HEK293 (cell line): ENCODE results near the gene MACROH2A2.

Experiments used
- INSM2 ChIP-seq: fragments of 450-650 bp; formaldehyde crosslinking; IDR thresholded peaks from 2 replicates; pipeline ENCODE4 v1.5.1; 2016; ENCODE audit warnings: missing biosample characterization, missing genetic modification characterization
- OSR2 ChIP-seq: fragments of 450-650 bp; formaldehyde crosslinking; IDR thresholded peaks from 2 replicates; pipeline ENCODE4 v1.5.1; 2016; ENCODE audit warnings: missing biosample characterization, missing genetic modification characterization
- PRDM10 ChIP-seq: fragments of 450-650 bp; formaldehyde crosslinking; IDR thresholded peaks from 2 replicates; pipeline ENCODE4 v1.5.1; 2016; ENCODE audit warnings: missing biosample characterization, missing genetic modification characterization
- SCRT2 ChIP-seq: fragments of 450-650 bp; formaldehyde crosslinking; IDR thresholded peaks from 2 replicates; pipeline ENCODE4 v1.5.1; 2016; ENCODE audit warnings: missing biosample characterization, missing genetic modification characterization
- ZBTB8A ChIP-seq: fragments of 450-650 bp; formaldehyde crosslinking; IDR thresholded peaks from 2 replicates; pipeline ENCODE4 v1.5.1; 2016; ENCODE audit warnings: missing biosample characterization, missing genetic modification characterization
- ZFP37 ChIP-seq: fragments of 450-650 bp; formaldehyde crosslinking; IDR thresholded peaks from 2 replicates; pipeline ENCODE4 v1.5.1; 2016; ENCODE audit warnings: missing biosample characterization, missing genetic modification characterization
- ZNF148 ChIP-seq: fragments of 450-650 bp; formaldehyde crosslinking; IDR thresholded peaks from 2 replicates; pipeline ENCODE4 v1.5.0; 2017; ENCODE audit warnings: missing biosample characterization, missing genetic modification characterization, borderline replicate concordance
- ZNF18 ChIP-seq: fragments of 450-650 bp; formaldehyde crosslinking; IDR thresholded peaks from 2 replicates; pipeline ENCODE4 v1.5.1; 2016; ENCODE audit warnings: missing biosample characterization, missing genetic modification characterization
- ZNF416 ChIP-seq: fragments of 450-650 bp; formaldehyde crosslinking; IDR thresholded peaks from 2 replicates; pipeline ENCODE4 v1.5.1; 2016; ENCODE audit warnings: missing biosample characterization, missing genetic modification characterization
- ZNF423 ChIP-seq: fragments of 450-650 bp; formaldehyde crosslinking; IDR thresholded peaks from 2 replicates; pipeline ENCODE4 v1.5.1; 2016; ENCODE audit warnings: missing biosample characterization, missing genetic modification characterization
- ZNF548 ChIP-seq: fragments of 450-650 bp; formaldehyde crosslinking; IDR thresholded peaks from 2 replicates; pipeline ENCODE4 v1.5.1; 2016; ENCODE audit warnings: missing biosample characterization, missing genetic modification characterization
- ZNF610 ChIP-seq: fragments of 450-650 bp; formaldehyde crosslinking; IDR thresholded peaks from 2 replicates; pipeline ENCODE4 v1.5.1; 2016; ENCODE audit warnings: missing biosample characterization, missing genetic modification characterization, borderline replicate concordance
- ZNF658 ChIP-seq: fragments of 450-650 bp; formaldehyde crosslinking; IDR thresholded peaks from 2 replicates; pipeline ENCODE4; 2016; ENCODE audit warnings: missing biosample characterization, missing genetic modification characterization
- TF ChIP-seq, protein P1 (sequence below): fragments of 450-650 bp; formaldehyde crosslinking; IDR thresholded peaks from 2 replicates; pipeline ENCODE4 v1.5.1; 2016; ENCODE audit warnings: missing biosample characterization, missing genetic modification characterization
- TF ChIP-seq, protein P2 (sequence below): fragments of 450-650 bp; formaldehyde crosslinking; IDR thresholded peaks from 2 replicates; pipeline ENCODE4 v1.5.1; 2016; ENCODE audit warnings: missing biosample characterization, missing genetic modification characterization, borderline replicate concordance
- TF ChIP-seq, protein P3 (sequence below): fragments of 450-650 bp; formaldehyde crosslinking; IDR thresholded peaks from 2 replicates; pipeline ENCODE4; 2016; ENCODE audit warnings: missing biosample characterization, missing genetic modification characterization

Gene MACROH2A2

GRCh38 chr10:70132098-70133029 lies 79.7 kb downstream of the MACROH2A2 start, which contains the start of gene AIFM2 (continued):
- no peak for TF ChIP-seq ZNF148
- TF ChIP-seq ZFP37 (tag by site-specific recombination) = no peak
- peak; percentile 73 for TF ChIP-seq SCRT2 (tag by site-specific recombination)
- TF ChIP-seq ZNF610 (tag by site-specific recombination) = peak; percentile 36; the same call in 1 of the 2 replicates
- no peak for TF ChIP-seq INSM2 (tag by site-specific recombination)
- peak; percentile 62 for TF ChIP-seq PRDM10 (tag by site-specific recombination)
- no peak for TF ChIP-seq ZNF548 (tag by site-specific recombination)
- TF ChIP-seq ZNF18 (tag by site-specific recombination) = no peak
- peak; percentile 96 for TF ChIP-seq OSR2
- no peak for TF ChIP-seq ZNF416 (tag by site-specific recombination)
- TF ChIP-seq ZNF423 = no peak
- TF ChIP-seq ZNF658 (tag by site-specific recombination) = no peak
- peak; percentile 91 for TF ChIP-seq ZBTB8A
- TF ChIP-seq, protein P1, sequence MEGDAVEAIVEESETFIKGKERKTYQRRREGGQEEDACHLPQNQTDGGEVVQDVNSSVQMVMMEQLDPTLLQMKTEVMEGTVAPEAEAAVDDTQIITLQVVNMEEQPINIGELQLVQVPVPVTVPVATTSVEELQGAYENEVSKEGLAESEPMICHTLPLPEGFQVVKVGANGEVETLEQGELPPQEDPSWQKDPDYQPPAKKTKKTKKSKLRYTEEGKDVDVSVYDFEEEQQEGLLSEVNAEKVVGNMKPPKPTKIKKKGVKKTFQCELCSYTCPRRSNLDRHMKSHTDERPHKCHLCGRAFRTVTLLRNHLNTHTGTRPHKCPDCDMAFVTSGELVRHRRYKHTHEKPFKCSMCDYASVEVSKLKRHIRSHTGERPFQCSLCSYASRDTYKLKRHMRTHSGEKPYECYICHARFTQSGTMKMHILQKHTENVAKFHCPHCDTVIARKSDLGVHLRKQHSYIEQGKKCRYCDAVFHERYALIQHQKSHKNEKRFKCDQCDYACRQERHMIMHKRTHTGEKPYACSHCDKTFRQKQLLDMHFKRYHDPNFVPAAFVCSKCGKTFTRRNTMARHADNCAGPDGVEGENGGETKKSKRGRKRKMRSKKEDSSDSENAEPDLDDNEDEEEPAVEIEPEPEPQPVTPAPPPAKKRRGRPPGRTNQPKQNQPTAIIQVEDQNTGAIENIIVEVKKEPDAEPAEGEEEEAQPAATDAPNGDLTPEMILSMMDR (tag by site-specific recombination) = peak; percentile 46; the same call in 1 of the 2 replicates
- TF ChIP-seq, protein P2, sequence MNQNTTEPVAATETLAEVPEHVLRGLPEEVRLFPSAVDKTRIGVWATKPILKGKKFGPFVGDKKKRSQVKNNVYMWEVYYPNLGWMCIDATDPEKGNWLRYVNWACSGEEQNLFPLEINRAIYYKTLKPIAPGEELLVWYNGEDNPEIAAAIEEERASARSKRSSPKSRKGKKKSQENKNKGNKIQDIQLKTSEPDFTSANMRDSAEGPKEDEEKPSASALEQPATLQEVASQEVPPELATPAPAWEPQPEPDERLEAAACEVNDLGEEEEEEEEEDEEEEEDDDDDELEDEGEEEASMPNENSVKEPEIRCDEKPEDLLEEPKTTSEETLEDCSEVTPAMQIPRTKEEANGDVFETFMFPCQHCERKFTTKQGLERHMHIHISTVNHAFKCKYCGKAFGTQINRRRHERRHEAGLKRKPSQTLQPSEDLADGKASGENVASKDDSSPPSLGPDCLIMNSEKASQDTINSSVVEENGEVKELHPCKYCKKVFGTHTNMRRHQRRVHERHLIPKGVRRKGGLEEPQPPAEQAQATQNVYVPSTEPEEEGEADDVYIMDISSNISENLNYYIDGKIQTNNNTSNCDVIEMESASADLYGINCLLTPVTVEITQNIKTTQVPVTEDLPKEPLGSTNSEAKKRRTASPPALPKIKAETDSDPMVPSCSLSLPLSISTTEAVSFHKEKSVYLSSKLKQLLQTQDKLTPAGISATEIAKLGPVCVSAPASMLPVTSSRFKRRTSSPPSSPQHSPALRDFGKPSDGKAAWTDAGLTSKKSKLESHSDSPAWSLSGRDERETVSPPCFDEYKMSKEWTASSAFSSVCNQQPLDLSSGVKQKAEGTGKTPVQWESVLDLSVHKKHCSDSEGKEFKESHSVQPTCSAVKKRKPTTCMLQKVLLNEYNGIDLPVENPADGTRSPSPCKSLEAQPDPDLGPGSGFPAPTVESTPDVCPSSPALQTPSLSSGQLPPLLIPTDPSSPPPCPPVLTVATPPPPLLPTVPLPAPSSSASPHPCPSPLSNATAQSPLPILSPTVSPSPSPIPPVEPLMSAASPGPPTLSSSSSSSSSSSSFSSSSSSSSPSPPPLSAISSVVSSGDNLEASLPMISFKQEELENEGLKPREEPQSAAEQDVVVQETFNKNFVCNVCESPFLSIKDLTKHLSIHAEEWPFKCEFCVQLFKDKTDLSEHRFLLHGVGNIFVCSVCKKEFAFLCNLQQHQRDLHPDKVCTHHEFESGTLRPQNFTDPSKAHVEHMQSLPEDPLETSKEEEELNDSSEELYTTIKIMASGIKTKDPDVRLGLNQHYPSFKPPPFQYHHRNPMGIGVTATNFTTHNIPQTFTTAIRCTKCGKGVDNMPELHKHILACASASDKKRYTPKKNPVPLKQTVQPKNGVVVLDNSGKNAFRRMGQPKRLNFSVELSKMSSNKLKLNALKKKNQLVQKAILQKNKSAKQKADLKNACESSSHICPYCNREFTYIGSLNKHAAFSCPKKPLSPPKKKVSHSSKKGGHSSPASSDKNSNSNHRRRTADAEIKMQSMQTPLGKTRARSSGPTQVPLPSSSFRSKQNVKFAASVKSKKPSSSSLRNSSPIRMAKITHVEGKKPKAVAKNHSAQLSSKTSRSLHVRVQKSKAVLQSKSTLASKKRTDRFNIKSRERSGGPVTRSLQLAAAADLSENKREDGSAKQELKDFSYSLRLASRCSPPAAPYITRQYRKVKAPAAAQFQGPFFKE (tag by site-specific recombination) = no peak
- TF ChIP-seq, protein P3, sequence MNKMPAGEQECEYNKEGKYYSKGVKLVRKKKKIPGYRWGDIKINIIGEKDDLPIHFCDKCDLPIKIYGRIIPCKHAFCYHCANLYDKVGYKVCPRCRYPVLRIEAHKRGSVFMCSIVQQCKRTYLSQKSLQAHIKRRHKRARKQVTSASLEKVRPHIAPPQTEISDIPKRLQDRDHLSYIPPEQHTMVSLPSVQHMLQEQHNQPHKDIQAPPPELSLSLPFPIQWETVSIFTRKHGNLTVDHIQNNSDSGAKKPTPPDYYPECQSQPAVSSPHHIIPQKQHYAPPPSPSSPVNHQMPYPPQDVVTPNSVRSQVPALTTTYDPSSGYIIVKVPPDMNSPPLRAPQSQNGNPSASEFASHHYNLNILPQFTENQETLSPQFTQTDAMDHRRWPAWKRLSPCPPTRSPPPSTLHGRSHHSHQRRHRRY (tag by site-specific recombination) = no peak
